Adrenal gland (tissue), 5 donors: Measurements from ENCODE around the gene BLMH.

ENCODE experiments used
- POLR2A ChIP-seq, 2 donors: fragments of 450-650 bp; IDR thresholded peaks; one replicate each; pipeline ENCODE4 v1.6.1; 2017; ENCODE audit warnings: antibody characterized with exemption in 2 of 2, mild to moderate bottlenecking in 2 of 2, moderate library complexity in 1 of 2
- TF ChIP-seq, protein P1 (sequence below), 6 experiments: fragments of 450-650 bp in 4 of 6; fragments of 200-600 bp in 2 of 6; sonication (generic) in 1 of 6; IDR thresholded peaks; 1 replicate in 5 of 6; 2 replicates in 1 of 6; pipeline versions ENCODE4 v1.5.1 to v1.8.0; 2016 to 2021; ENCODE audit warnings: antibody characterized with exemption in 6 of 6, mild to moderate bottlenecking in 2 of 6, moderate library complexity in 1 of 6
- donor health status: DM: no; HTN: no; CAD: no.

DNA sequence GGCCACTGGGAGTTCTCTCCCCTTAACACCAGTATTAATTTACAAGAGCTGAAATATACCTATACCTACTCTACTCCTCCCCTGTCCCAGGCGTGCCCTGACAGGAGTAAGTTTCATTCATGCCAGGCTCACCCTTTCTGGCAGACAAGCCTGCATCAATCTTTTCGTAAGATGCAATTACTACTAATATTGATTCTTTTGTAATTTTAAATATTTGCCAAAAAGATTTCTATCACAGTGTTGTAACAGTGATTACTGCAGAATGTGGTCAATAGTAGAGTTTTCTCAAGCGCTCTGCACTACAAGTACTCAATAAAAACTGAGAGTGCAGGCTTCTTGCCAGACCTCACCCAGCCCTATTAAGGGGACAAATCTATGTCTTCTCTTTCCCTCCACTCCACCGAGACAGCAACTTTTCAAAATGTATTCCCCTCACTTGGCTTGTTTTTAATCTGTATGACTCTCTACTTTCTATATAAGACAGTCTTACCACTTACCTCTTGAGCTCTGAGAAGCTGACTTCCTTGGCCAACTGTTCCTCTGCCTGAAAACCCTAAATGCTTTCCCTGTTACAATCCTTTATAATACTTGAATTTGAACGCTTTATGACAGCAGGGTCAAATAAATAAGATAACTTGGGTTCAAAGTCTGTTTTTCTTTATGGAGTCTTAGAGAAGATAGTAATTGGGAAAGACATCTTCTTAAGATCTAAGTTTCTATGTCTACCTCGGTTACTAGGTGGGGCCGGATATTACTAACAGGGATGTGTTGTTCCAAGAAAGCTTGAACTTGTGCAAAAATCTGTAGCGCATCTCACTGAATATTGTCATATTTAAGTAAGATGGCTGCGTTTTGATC lies 42.0 kb upstream of the BLMH start, which contains the start of gene TMIGD1:
- TF ChIP-seq, protein P1, sequence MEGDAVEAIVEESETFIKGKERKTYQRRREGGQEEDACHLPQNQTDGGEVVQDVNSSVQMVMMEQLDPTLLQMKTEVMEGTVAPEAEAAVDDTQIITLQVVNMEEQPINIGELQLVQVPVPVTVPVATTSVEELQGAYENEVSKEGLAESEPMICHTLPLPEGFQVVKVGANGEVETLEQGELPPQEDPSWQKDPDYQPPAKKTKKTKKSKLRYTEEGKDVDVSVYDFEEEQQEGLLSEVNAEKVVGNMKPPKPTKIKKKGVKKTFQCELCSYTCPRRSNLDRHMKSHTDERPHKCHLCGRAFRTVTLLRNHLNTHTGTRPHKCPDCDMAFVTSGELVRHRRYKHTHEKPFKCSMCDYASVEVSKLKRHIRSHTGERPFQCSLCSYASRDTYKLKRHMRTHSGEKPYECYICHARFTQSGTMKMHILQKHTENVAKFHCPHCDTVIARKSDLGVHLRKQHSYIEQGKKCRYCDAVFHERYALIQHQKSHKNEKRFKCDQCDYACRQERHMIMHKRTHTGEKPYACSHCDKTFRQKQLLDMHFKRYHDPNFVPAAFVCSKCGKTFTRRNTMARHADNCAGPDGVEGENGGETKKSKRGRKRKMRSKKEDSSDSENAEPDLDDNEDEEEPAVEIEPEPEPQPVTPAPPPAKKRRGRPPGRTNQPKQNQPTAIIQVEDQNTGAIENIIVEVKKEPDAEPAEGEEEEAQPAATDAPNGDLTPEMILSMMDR (IDR thresholded peaks at IDR 0.05), result no peak
- no peak for TF ChIP-seq POLR2A (IDR thresholded peaks at IDR 0.05)
